GM18526 (cell line): ENCODE data around the gene ABL1.

Source experiments
- POLR2A ChIP-seq: IDR thresholded peaks from 3 replicates; pipeline ENCODE4 v1.6.1; 2011; ENCODE audit not compliant: insufficient read length; ENCODE audit errors: extremely low read depth

Gene ABL1

DNA sequence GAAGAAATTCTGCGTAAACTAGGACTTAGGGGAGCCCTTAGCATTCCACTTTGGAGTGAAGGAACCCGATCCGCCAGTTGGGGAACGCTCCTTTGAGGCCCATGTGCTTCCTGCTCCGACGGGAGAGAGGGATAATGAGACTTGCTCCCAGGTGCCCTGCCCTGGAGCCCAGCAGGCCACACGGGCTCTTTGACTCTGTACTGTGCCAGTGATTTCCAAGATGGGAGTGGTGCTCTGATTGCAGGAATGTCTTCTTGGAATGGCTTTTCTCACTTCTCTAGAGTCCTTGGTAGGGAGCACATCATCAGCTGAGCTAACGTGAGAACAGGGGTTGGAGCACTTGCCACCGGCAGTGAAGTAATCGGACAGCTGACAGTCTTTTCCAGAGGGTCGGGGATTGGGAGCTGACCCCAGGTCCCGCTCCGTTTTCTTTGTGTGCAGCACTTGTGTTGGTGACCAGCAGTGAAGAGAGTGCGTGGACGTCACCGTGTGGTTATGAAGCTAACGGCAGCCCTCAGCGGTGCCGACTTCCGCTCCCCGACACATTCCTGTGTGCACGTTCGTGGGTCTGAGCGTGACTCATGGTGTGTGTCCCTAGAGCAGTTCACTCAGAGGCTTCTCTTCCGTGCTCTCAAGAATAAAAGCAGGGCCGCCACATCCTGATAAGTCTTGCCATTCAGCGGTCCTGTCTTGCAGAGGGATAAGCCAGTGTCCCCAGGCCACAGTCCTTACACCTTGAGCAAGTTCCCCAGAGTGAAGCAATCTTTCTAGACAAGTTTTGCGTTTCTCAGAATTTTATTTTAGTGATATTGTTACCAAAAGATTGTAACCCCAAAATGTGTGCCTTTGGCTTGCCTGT, 25.6 kb downstream of the ABL1 start:
- no peak for TF ChIP-seq POLR2A

- TF ChIP-seq POLR2A: no peak
These were observed 26.5 kb downstream of the ABL1 start for GRCh38 chr9:130861372-130862180.

DNA sequence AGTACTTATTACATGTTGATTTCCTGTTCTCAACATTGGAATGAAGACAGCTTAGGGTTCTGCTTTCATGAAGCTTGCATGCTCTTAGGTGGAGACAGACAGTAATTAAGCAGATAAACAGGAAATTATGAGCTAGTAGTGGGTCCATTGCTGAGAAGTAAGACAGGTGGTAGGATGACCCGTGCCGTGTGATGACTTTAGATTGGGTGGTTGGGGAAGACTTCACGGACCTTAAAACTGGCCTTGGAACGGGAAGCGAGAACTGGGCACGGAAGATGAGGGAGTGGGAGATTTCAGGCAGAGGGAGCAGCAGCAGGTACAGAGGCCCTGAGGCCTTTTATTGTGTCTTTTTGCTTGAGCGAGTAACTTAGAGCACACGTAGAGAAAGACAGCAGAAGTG, 27.2 kb downstream of the ABL1 start:
- TF ChIP-seq POLR2A: no peak

DNA sequence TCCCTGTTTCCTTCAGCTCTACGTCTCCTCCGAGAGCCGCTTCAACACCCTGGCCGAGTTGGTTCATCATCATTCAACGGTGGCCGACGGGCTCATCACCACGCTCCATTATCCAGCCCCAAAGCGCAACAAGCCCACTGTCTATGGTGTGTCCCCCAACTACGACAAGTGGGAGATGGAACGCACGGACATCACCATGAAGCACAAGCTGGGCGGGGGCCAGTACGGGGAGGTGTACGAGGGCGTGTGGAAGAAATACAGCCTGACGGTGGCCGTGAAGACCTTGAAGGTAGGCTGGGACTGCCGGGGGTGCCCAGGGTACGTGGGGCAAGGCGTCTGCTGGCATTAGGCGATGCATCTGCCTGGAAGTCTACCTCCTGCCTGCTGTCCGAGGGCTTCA, 27.7 kb downstream of the ABL1 start:
- TF ChIP-seq POLR2A: no peak

- no peak for TF ChIP-seq POLR2A
These were observed 29.5 kb downstream of the ABL1 start for GRCh38 chr9:130864541-130864940.

DNA sequence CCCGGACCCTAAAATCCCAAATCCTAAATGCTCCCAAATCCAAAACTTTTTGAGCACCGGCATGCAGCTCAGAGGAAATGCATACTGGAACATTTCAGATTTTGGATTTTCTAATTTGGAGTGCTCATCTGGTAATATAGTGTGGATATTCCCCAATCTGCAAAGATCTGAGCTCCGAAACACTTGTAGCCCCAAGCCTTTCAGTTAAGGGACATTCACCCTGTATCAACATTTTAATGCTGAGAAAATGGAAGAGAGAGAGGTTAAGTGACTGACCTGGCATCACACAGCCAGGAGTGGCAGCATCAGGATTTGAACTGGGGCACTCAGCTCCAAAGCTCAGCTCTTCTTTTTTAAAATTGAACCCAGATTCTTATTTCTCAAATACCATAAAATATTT, 30.9 kb downstream of the ABL1 start:
- TF ChIP-seq POLR2A: no peak

DNA sequence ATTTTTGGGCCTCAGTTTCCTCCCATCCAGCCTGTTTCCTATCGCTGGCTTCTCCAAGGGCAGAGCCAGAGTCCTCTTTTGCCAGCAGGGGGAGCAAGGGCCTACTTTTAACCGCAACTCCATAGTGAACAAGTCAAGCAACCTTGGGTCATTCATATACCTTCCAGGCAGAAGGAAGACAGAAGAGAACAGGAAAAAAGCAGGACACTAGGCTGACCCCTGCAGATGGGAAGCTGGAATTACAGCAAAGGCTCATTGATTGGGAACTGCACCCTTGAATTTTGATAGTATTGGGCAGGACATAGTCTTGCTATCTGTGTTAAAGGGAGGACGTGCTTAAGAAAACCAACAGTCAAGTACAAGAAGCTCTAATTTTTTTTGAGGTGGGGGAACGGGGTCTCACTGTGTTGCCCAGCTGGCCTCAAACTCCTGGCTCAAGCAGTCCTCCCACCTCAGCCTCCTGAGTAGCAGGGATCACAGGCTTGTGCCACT, 31.5 kb downstream of the ABL1 start:
- no peak for TF ChIP-seq POLR2A

- no peak for TF ChIP-seq POLR2A
These were observed 32.5 kb downstream of the ABL1 start for GRCh38 chr9:130867556-130867955.

- no peak for TF ChIP-seq POLR2A
These were observed 33.2 kb downstream of the ABL1 start for GRCh38 chr9:130868230-130868629.

- no peak for TF ChIP-seq POLR2A
These were observed 34.2 kb downstream of the ABL1 start for GRCh38 chr9:130869250-130869649.

GRCh38 chr9:130870491-130871381, 35.7 kb downstream of the ABL1 start:
- no peak for TF ChIP-seq POLR2A

GRCh38 chr9:130871395-130872062, 36.5 kb downstream of the ABL1 start:
- no peak for TF ChIP-seq POLR2A

DNA sequence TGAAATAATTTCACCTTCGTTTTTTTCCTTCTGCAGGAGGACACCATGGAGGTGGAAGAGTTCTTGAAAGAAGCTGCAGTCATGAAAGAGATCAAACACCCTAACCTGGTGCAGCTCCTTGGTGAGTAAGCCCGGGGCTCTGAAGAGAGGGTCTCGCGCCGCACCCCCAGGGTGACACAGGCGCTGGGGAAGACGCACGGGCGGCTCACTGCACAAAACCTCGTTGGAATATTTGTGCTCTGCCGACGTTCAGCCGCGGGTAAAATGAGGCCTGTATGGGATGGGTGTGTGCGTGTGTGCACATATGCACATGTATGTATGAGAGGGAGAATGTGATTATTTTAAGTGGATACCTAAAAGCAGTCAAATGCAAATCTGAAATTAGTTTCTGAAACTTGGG, 37.0 kb downstream of the ABL1 start:
- no peak for TF ChIP-seq POLR2A

- TF ChIP-seq POLR2A: no peak
These were observed 37.5 kb downstream of the ABL1 start for GRCh38 chr9:130872508-130872907.
